Heart left ventricle (tissue), 16 donors: ENCODE measurements around the gene EIF3C. TPM values are rescaled to one million over a fixed set of nuclear protein-coding genes. Genes with fewer than 3 reads are reported as not detected.
"Not testable (repeated sequence)": the region's sequence is repeated elsewhere in the genome, so short reads cannot be mapped to it uniquely, and the experiment has no call there.

Experiments used
- ATAC-seq, 4 donors: fragments of 200-7000 bp; cut with Tn5 transposase; one replicate each; pipeline ENCODE4 v1.9.1; 2020 to 2022; ENCODE audit warnings: moderate library complexity in 4 of 4, mild to moderate bottlenecking in 3 of 4, moderate number of reproducible peaks in 1 of 4
- DNase-seq, 5 donors: peaks; one replicate each; pipeline ENCODE4 v3.0.0-alpha.2; 2020
- H3K27ac ChIP-seq, 12 donors: fragments of 200-600 bp; sonication (generic) in 4 of 12; one replicate each; pipeline versions ENCODE4 v1.5.0 to v1.8.0; 2016 to 2022; ENCODE audit warnings: mild to moderate bottlenecking in 2 of 12
- H3K27me3 ChIP-seq, 9 donors: fragments of 200-600 bp; sonication (generic) in 2 of 9; one replicate each; pipeline versions ENCODE4 v1.5.1 to v1.8.0; 2016 to 2022; ENCODE audit warnings: mild to moderate bottlenecking in 3 of 9
- H3K36me3 ChIP-seq, 9 donors: fragments of 200-600 bp; sonication (generic) in 2 of 9; one replicate each; pipeline versions ENCODE4 v1.5.0 to v1.8.0; 2018 to 2022; ENCODE audit warnings: mild to moderate bottlenecking in 2 of 9
- H3K4me1 ChIP-seq, 12 donors: fragments of 200-600 bp; sonication (generic) in 4 of 12; one replicate each; pipeline versions ENCODE4 v1.5.0 to v1.8.0; 2016 to 2022; ENCODE audit warnings: mild to moderate bottlenecking in 3 of 12
- H3K4me3 ChIP-seq, 12 donors: fragments of 200-600 bp; sonication (generic) in 4 of 12; one replicate each; pipeline versions ENCODE4 v1.5.0 to v1.8.0; 2017 to 2022; ENCODE audit warnings: mild to moderate bottlenecking in 9 of 12, moderate library complexity in 4 of 12
- H3K9me3 ChIP-seq, 12 donors: fragments of 200-600 bp; sonication (generic) in 4 of 12; one replicate each; pipeline versions ENCODE4 v1.5.0 to v1.8.0; 2016 to 2022; ENCODE audit warnings: mild to moderate bottlenecking in 1 of 12
- WGBS, 4 donors: extraction: QIAGEN DNeasy Blood & Tissue Kit in 2 of 4; methylation state at CpG; one replicate each; pipeline versions ENCODE4 v1.1.5 to v1.1.7; 2013 to 2018; 5-methylcytosine and 5-hydroxymethylcytosine counted together
- intact Hi-C, 10 donors: fragments of 100-400 bp; cut with DNase I; formaldehyde crosslinking; loops; one replicate each; pipeline versions ENCODE4 v1.11.1 to v1.14.2; 2022
- polyA plus RNA-seq, 2 donors: library from polyadenylated mRNA; stranded (reverse); fragments of 200-250 nt; gene quantifications; one replicate each; pipeline ENCODE4 v1.2.3, GENCODE V29; 2013
- total RNA-seq, 9 donors: library from RNA; depleted of rRNA in 2 of 9; stranded (reverse); fragments of >200 nt in 2 of 9; fragmentation: NEBNext Ultra II Directional in 3 of 9; extraction: Animal tissue kit (Norgen Biotek cat#: 25700) in 3 of 9; gene quantifications; one replicate each; pipeline versions ENCODE4 v1.1.0 to v1.2.4, GENCODE V29; 2016 to 2023
- donor health status: ischemic (EF 13 %, LVEDD 7.1; RV severe dilation, severe dysfunction).
- donor health status: healthy with polysubstance abuse.
- donor health status: DM: no; HTN: yes; CAD: no.
- donor health status: DM: no; HTN: no; CAD: no.
- donor health status: ischemic (EF 25% LVEDD 6.9; RV normal size, moderate dysfunction).
- donor health status: ischemic (EF 25% LVEDD 5.7; RV mildly dilated, moderate dysfunction).
- donor health status: healthy.
- donor health status: DM: yes; HTN: yes; CAD: no.
- donor health status: ischemic (EF 35%, LVEDD 5.7; RV mildly dilated, moderate dysfunction).
- donor health status: nonischemic (EF 11% LVEDD 7.7; RV severe dilation, severe dysfunction).
- donor health status: DM: yes; HTN: yes; CAD: no.
- donor health status: PGD.
- donor health status: ischemic (EF 29% LVEDD 5.4; RV normal size, mild dysfunction).
- donor health status: nonischemic (EF 23%, LVEDD 6.1; RV moderate dilation, normal function).

EIF3C gene
- total and polyA plus RNA-seq, 11 donors = 168 to 667 (median 436) TPM

- DNase-seq, H3K36me3 ChIP-seq, H3K9me3 ChIP-seq, intact Hi-C loops, H3K4me1 ChIP-seq, ATAC-seq, H3K4me3 ChIP-seq, H3K27me3 ChIP-seq, H3K27ac ChIP-seq: not testable (repeated sequence)
- 79 to 89% methylated on average over 2 of the region's 9 CpGs; no CpG with 5 or more reads in 2 of the 4 donors for WGBS, 4 donors
Measured at GRCh38 chr16:28699792-28700191, 11.5 kb upstream of the EIF3C start.

GRCh38 chr16:28700349-28700748 is 10.9 kb upstream of the EIF3C start:
- H3K27ac ChIP-seq, H3K9me3 ChIP-seq, intact Hi-C loops, H3K4me3 ChIP-seq, H3K36me3 ChIP-seq, H3K4me1 ChIP-seq, ATAC-seq, H3K27me3 ChIP-seq: not testable (repeated sequence)
- DNase-seq = peak in 1 of 5 donors; percentile 3
- WGBS, 4 donors = 80 to 100% (median 90%) methylated on average over 1 to 17 of the region's 19 CpGs

- H3K4me1 ChIP-seq, H3K9me3 ChIP-seq, H3K27me3 ChIP-seq, ATAC-seq, DNase-seq, H3K36me3 ChIP-seq, H3K27ac ChIP-seq, H3K4me3 ChIP-seq, intact Hi-C loops: not testable (repeated sequence)
- no CpG with 5 or more reads among the region's 8 CpGs for WGBS, 4 donors
Measured at GRCh38 chr16:28701384-28701783, 9.9 kb upstream of the EIF3C start.

- H3K36me3 ChIP-seq, H3K4me1 ChIP-seq, H3K9me3 ChIP-seq, H3K27ac ChIP-seq, H3K4me3 ChIP-seq, intact Hi-C loops, ATAC-seq, H3K27me3 ChIP-seq: not testable (repeated sequence)
- peak in 1 of 5 donors; percentile 36 for DNase-seq
- WGBS, 4 donors = 82 to 85% methylated on average over 4 to 5 of the region's 7 CpGs; no CpG with 5 or more reads in 2 of the 4 donors
Measured at GRCh38 chr16:28704246-28704645, 7.0 kb upstream of the EIF3C start.

GRCh38 chr16:28722852-28723650 is 11.8 kb downstream of the EIF3C start:
- ATAC-seq = peak in 2 of 4 donors; percentile 29 to 35
- H3K27me3 ChIP-seq, H3K9me3 ChIP-seq, DNase-seq, H3K36me3 ChIP-seq, H3K4me3 ChIP-seq, H3K27ac ChIP-seq, H3K4me1 ChIP-seq, intact Hi-C loops: not testable (repeated sequence)
- WGBS, 4 donors = 77 to 84% (median 80%) methylated on average over 11 to 14 of the region's 15 CpGs

GRCh38 chr16:28731253-28731652 is 20.0 kb downstream of the EIF3C start:
- H3K9me3 ChIP-seq, intact Hi-C loops, H3K27ac ChIP-seq, H3K4me3 ChIP-seq, H3K36me3 ChIP-seq, H3K4me1 ChIP-seq, ATAC-seq, DNase-seq, H3K27me3 ChIP-seq: not testable (repeated sequence)
- no CpG with 5 or more reads among the region's 5 CpGs for WGBS, 4 donors

GRCh38 chr16:28732455-28733124 is 21.3 kb downstream of the EIF3C start:
- H3K4me1 ChIP-seq, H3K27me3 ChIP-seq, intact Hi-C loops, H3K36me3 ChIP-seq, H3K9me3 ChIP-seq, H3K4me3 ChIP-seq, DNase-seq: not testable (repeated sequence)
- WGBS, 4 donors = 51 to 84% (median 71%) methylated on average over 2 to 3 of the region's 9 CpGs; no CpG with 5 or more reads in 1 of the 4 donors
- ATAC-seq = peak; percentile 69 to 93 (median 89)
- H3K27ac ChIP-seq = peak overlapping the region in 2 of 12 donors; percentile 41 to 54

- H3K9me3 ChIP-seq, H3K27ac ChIP-seq, H3K27me3 ChIP-seq, H3K36me3 ChIP-seq, H3K4me1 ChIP-seq, intact Hi-C loops, DNase-seq, H3K4me3 ChIP-seq: not testable (repeated sequence)
- WGBS, 4 donors = 10 to 14% methylated on average over 6 of the region's 9 CpGs; no CpG with 5 or more reads in 2 of the 4 donors
- ATAC-seq = peak in 2 of 4 donors; percentile 35 to 58
Measured at GRCh38 chr16:28739787-28740186, 28.5 kb downstream of the EIF3C start.

GRCh38 chr16:28740631-28741030 is 29.4 kb downstream of the EIF3C start:
- H3K9me3 ChIP-seq, H3K27me3 ChIP-seq, intact Hi-C loops, H3K27ac ChIP-seq, H3K4me3 ChIP-seq, H3K4me1 ChIP-seq, H3K36me3 ChIP-seq: not testable (repeated sequence)
- ATAC-seq = peak in 2 of 4 donors; percentile 53 to 56
- 0 to 4% methylated on average over 6 to 17 of the region's 27 CpGs; no CpG with 5 or more reads in 2 of the 4 donors for WGBS, 4 donors
- DNase-seq = peak in 1 of 5 donors; percentile 27

- H3K9me3 ChIP-seq, intact Hi-C loops, H3K27me3 ChIP-seq, H3K36me3 ChIP-seq, H3K4me1 ChIP-seq, DNase-seq, H3K4me3 ChIP-seq, H3K27ac ChIP-seq: not testable (repeated sequence)
- 60 to 74% methylated on average over 4 to 5 of the region's 9 CpGs; no CpG with 5 or more reads in 2 of the 4 donors for WGBS, 4 donors
- peak in 2 of 4 donors; percentile 22 to 50 for ATAC-seq
Measured at GRCh38 chr16:28741295-28741694, 30.0 kb downstream of the EIF3C start.
